Measurements from ENCODE around the gene PRXL2B.

- TF ChIP-seq SP1 (IDR thresholded peaks at IDR 0.05) = no peak
- TF ChIP-seq BHLHE40 (IDR thresholded peaks at IDR 0.05; ENCODE audit: borderline replicate concordance) = no peak
- no peak for TF ChIP-seq SUZ12 (IDR thresholded peaks at IDR 0.05)
- no peak for TF ChIP-seq TARDBP (IDR thresholded peaks at IDR 0.05)
- TF ChIP-seq HDGF (IDR thresholded peaks at IDR 0.05; ENCODE audit: borderline replicate concordance) = no peak
- no peak for TF ChIP-seq ARNT (IDR thresholded peaks at IDR 0.05)
- no peak for TF ChIP-seq FOXM1 (IDR thresholded peaks at IDR 0.05; ENCODE audit: borderline replicate concordance)
- TF ChIP-seq NFRKB (IDR thresholded peaks at IDR 0.05) = no peak
Measured at GRCh38 chr1:2563205-2563604, 23.4 kb upstream of the PRXL2B start.

All from HEK293T (cell line).